HepG2 (cell line): ENCODE results near the gene SGF29. TPM values are rescaled to one million over a fixed set of nuclear protein-coding genes. Genes with fewer than 3 reads are reported as not detected.
A peak's percentile ranks its signal among the peaks of the same experiment; 100 is the strongest.

Experiments used
- CREM ChIP-seq, 2 experiments: sonication (generic) in 1 of 2; formaldehyde crosslinking in 1 of 2; IDR thresholded peaks; 2 replicates each; pipeline versions ENCODE4 v1.4.0 to v1.6.1; 2016 to 2020; ENCODE audit warnings: antibody characterized with exemption in 1 of 2, mild to moderate bottlenecking in 1 of 2, missing genetic modification reagents in 1 of 2
- HNRNPUL1 ChIP-seq: fragments of 200-400 bp; formaldehyde crosslinking; IDR thresholded peaks from 2 replicates; pipeline ENCODE4 v1.6.1; 2017; ENCODE audit warnings: low read depth, mild to moderate bottlenecking, low read length, moderate library complexity
- MED8 ChIP-seq: sonication (generic); formaldehyde crosslinking; IDR thresholded peaks from 2 replicates; pipeline ENCODE4 v1.8.1; 2023; ENCODE audit warnings: mild to moderate bottlenecking, missing genetic modification reagents; ENCODE audit not compliant: insufficient replicate concordance
- NR2F2 ChIP-seq: IDR thresholded peaks from 2 replicates; pipeline ENCODE4 v1.6.1; 2012; ENCODE audit warnings: low read depth, inconsistent platforms, borderline replicate concordance
- PTBP1 ChIP-seq: fragments of 200-400 bp; formaldehyde crosslinking; IDR thresholded peaks from 2 replicates; pipeline ENCODE4 v1.6.1; 2018; ENCODE audit warnings: low read length, low read depth; ENCODE audit not compliant: poor library complexity, severe bottlenecking
- ZNF34 ChIP-seq: sonication (generic); formaldehyde crosslinking; IDR thresholded peaks from 2 replicates; pipeline ENCODE4 v1.4.0; 2020; ENCODE audit warnings: mild to moderate bottlenecking, missing genetic modification reagents, borderline replicate concordance
- ZNF605 ChIP-seq: sonication (generic); formaldehyde crosslinking; IDR thresholded peaks from 2 replicates; pipeline ENCODE4 v1.8.0; 2022; ENCODE audit warnings: mild to moderate bottlenecking, missing genetic modification reagents
- ZNF724P ChIP-seq: sonication (generic); formaldehyde crosslinking; IDR thresholded peaks from 2 replicates; pipeline ENCODE4 v1.8.0; 2022; ENCODE audit warnings: missing genetic modification reagents, borderline replicate concordance
- ZNF768 ChIP-seq: sonication (generic); formaldehyde crosslinking; IDR thresholded peaks from 2 replicates; pipeline ENCODE4 v1.4.0; 2020; ENCODE audit warnings: missing genetic modification reagents
- ZNF788 ChIP-seq: sonication (generic); formaldehyde crosslinking; IDR thresholded peaks from 2 replicates; pipeline ENCODE4 v1.5.0; 2020; ENCODE audit warnings: mild to moderate bottlenecking, missing genetic modification reagents, borderline replicate concordance
- ZNF839 ChIP-seq: sonication (generic); formaldehyde crosslinking; IDR thresholded peaks from 2 replicates; pipeline ENCODE4 v1.4.0; 2020; ENCODE audit warnings: missing genetic modification reagents, mild to moderate bottlenecking, borderline replicate concordance
- polyA plus RNA-seq, 8 experiments: library from polyadenylated mRNA; depleted of rRNA in 3 of 8; stranded (reverse) in 7 of 8; unstranded in 1 of 8; fragments of >200 nt; fragmentation: Illumina TruSeq in 4 of 8; extraction: Trizol in 4 of 8; gene quantifications; 2 replicates each; pipeline versions ENCODE4 v1.2.1 to v1.2.3, GENCODE V29; 2011 to 2016; ENCODE audit warnings: low read depth in 4 of 8, missing spikeins in 1 of 8, mixed read lengths in 1 of 8; ENCODE audit not compliant: insufficient read depth in 1 of 8
- total RNA-seq, 5 experiments: library from RNA; depleted of rRNA; stranded (reverse); fragments of >200 nt; fragmentation: Illumina TruSeq; extraction: Trizol; gene quantifications; 2 replicates each; pipeline ENCODE4 v1.2.3, GENCODE V29; 2016; ENCODE audit warnings: low read depth in 1 of 5
- TF ChIP-seq, protein P1 (sequence below): sonication (generic); formaldehyde crosslinking; IDR thresholded peaks from 2 replicates; pipeline ENCODE4 v1.5.0; 2020; ENCODE audit warnings: missing genetic modification reagents, mild to moderate bottlenecking, borderline replicate concordance
- TF ChIP-seq, protein P2 (sequence below): sonication (generic); formaldehyde crosslinking; IDR thresholded peaks from 2 replicates; pipeline ENCODE4 v1.4.0; 2020; ENCODE audit warnings: mild to moderate bottlenecking, missing genetic modification reagents
- TF ChIP-seq, protein P3 (sequence below), 2 experiments: sonication (generic) in 1 of 2; formaldehyde crosslinking in 1 of 2; IDR thresholded peaks; 2 replicates each; pipeline versions ENCODE4 v1.4.0 to v1.6.1; 2016 to 2020; ENCODE audit warnings: borderline replicate concordance in 1 of 2, low read depth in 1 of 2, mild to moderate bottlenecking in 1 of 2, missing genetic modification reagents in 1 of 2
- TF ChIP-seq, protein P4 (sequence below): sonication (generic); formaldehyde crosslinking; IDR thresholded peaks from 2 replicates; pipeline ENCODE4 v1.5.0; 2020; ENCODE audit warnings: mild to moderate bottlenecking, missing genetic modification reagents

SGF29 gene
- total and polyA plus RNA-seq, 2 of the 13 experiments (the other 11 are each of a cell fraction or from before 2014, with no cell fraction given): 5.0 to 29.4 TPM

DNA sequence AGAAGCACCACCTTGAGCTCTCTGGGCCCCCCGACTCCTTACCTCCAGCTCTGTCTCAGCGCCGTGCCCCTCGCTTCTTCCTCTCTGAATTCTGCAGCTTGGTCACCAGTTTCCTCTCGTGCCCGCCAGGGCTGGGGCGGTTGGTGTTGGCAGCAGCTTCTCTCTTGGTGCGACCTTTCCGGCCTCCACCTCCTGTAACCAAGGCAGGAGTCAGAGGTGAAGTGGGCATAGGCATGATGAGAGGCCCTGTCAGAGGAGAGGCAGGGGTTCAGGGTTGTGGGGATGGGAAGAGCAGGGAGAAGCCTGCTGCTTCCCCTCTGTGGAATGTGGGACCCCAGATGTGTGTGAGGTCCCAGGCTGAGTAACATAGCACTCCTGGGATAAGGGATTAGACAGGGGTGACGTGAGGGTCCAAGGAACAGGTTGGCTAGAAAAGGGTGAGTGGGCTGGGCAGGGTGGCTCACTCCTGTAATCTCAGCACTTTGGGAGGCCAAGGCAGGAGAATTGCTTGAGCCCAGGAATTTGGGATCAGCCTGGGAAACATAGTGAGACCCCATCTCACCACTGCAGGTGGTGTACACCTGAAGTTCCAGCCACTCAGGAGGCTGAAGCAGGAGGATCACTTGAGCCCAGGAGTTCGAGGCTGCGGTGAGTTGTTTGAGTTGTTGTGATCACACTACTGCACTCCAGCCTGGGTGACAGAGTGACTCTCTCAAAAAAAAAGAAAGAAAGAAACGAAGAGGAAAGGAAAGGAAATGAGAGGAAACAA lies 15.6 kb upstream of the SGF29 start (continued):
- TF ChIP-seq, protein P1, sequence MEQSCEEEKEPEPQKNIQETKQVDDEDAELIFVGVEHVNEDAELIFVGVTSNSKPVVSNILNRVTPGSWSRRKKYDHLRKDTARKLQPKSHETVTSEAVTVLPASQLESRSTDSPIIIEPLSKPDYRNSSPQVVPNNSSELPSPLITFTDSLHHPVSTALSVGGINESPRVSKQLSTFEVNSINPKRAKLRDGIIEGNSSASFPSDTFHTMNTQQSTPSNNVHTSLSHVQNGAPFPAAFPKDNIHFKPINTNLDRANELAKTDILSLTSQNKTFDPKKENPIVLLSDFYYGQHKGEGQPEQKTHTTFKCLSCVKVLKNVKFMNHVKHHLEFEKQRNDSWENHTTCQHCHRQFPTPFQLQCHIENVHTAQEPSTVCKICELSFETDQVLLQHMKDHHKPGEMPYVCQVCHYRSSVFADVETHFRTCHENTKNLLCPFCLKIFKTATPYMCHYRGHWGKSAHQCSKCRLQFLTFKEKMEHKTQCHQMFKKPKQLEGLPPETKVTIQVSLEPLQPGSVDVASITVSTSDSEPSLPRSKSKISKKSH: 0 out of 2 replicates have a peak, but pooled peaks have one; percentile 36
- no peak for TF ChIP-seq CREM (IDR thresholded peaks at IDR 0.05)
- TF ChIP-seq CREM (CRISPR knock-in tag; IDR thresholded peaks at IDR 0.05): no peak
- 0 out of 2 replicates have a peak, but pooled peaks have one; percentile 73 for TF ChIP-seq ZNF34 (CRISPR knock-in tag)
- peak; percentile 18; the same call in 1 of the 2 replicates for TF ChIP-seq ZNF768 (CRISPR knock-in tag)
- no peak for TF ChIP-seq PTBP1
- no peak for TF ChIP-seq ZNF839 (CRISPR knock-in tag)
- TF ChIP-seq MED8 (CRISPR knock-in tag): no peak
- TF ChIP-seq ZNF724P (CRISPR knock-in tag): no peak
- no peak for TF ChIP-seq NR2F2
- TF ChIP-seq, protein P2, sequence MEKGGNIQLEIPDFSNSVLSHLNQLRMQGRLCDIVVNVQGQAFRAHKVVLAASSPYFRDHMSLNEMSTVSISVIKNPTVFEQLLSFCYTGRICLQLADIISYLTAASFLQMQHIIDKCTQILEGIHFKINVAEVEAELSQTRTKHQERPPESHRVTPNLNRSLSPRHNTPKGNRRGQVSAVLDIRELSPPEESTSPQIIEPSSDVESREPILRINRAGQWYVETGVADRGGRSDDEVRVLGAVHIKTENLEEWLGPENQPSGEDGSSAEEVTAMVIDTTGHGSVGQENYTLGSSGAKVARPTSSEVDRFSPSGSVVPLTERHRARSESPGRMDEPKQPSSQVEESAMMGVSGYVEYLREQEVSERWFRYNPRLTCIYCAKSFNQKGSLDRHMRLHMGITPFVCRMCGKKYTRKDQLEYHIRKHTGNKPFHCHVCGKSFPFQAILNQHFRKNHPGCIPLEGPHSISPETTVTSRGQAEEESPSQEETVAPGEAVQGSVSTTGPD: no peak
- no peak for TF ChIP-seq HNRNPUL1
- no peak for TF ChIP-seq ZNF788 (CRISPR knock-in tag)
- TF ChIP-seq, protein P3, sequence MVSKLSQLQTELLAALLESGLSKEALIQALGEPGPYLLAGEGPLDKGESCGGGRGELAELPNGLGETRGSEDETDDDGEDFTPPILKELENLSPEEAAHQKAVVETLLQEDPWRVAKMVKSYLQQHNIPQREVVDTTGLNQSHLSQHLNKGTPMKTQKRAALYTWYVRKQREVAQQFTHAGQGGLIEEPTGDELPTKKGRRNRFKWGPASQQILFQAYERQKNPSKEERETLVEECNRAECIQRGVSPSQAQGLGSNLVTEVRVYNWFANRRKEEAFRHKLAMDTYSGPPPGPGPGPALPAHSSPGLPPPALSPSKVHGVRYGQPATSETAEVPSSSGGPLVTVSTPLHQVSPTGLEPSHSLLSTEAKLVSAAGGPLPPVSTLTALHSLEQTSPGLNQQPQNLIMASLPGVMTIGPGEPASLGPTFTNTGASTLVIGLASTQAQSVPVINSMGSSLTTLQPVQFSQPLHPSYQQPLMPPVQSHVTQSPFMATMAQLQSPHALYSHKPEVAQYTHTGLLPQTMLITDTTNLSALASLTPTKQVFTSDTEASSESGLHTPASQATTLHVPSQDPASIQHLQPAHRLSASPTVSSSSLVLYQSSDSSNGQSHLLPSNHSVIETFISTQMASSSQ (IDR thresholded peaks at IDR 0.05; ENCODE audit: low read depth): no peak
- TF ChIP-seq, protein P3 (CRISPR knock-in tag; IDR thresholded peaks at IDR 0.05; ENCODE audit: borderline replicate concordance): 0 out of 2 replicates have a peak, but pooled peaks have one; percentile 1
- TF ChIP-seq ZNF605 (CRISPR knock-in tag): 0 out of 2 replicates have a peak, but pooled peaks have one; percentile 16
- TF ChIP-seq, protein P4, sequence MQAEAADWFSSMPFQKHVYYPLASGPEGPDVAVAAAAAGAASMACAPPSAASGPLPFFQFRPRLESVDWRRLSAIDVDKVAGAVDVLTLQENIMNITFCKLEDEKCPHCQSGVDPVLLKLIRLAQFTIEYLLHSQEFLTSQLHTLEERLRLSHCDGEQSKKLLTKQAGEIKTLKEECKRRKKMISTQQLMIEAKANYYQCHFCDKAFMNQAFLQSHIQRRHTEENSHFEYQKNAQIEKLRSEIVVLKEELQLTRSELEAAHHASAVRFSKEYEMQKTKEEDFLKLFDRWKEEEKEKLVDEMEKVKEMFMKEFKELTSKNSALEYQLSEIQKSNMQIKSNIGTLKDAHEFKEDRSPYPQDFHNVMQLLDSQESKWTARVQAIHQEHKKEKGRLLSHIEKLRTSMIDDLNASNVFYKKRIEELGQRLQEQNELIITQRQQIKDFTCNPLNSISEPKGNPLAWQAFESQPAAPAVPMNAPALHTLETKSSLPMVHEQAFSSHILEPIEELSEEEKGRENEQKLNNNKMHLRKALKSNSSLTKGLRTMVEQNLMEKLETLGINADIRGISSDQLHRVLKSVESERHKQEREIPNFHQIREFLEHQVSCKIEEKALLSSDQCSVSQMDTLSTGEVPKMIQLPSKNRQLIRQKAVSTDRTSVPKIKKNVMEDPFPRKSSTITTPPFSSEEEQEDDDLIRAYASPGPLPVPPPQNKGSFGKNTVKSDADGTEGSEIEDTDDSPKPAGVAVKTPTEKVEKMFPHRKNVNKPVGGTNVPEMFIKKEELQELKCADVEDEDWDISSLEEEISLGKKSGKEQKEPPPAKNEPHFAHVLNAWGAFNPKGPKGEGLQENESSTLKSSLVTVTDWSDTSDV (CRISPR knock-in tag): no peak
